AG09319 (cell line): ENCODE data around the gene CELSR1.

Experiments
- DNase-seq: peaks from one replicate; pipeline ENCODE4 v3.0.0-alpha.2; 2010; ENCODE audit warnings: low read depth; ENCODE audit errors: extremely low read depth
- TF ChIP-seq, protein P1 (sequence below): IDR thresholded peaks from 2 replicates; pipeline ENCODE4 v1.5.1; 2011; ENCODE audit warnings: low read depth, mild to moderate bottlenecking, inconsistent platforms, low read length, moderate library complexity

CELSR1 gene

DNA sequence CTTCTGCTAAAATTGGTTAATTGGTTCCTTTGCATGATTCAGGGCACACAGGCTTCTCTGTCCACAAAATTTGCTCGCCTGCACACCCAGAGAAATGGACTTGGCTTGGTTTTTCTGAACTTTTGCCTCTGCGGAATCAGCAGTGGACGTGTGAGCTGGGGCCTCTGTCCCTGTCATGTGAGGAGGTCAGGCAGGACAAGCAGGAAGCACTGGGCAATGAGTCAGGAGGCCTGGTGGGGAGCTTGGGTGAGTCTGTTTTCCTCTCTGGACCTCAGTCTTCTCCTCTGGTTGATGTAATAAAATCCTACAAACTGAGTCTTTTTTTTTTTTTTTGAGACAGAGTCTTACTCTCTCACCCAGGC lies 10.4 kb upstream of the CELSR1 start:
- DNase-seq = no peak
- TF ChIP-seq, protein P1, sequence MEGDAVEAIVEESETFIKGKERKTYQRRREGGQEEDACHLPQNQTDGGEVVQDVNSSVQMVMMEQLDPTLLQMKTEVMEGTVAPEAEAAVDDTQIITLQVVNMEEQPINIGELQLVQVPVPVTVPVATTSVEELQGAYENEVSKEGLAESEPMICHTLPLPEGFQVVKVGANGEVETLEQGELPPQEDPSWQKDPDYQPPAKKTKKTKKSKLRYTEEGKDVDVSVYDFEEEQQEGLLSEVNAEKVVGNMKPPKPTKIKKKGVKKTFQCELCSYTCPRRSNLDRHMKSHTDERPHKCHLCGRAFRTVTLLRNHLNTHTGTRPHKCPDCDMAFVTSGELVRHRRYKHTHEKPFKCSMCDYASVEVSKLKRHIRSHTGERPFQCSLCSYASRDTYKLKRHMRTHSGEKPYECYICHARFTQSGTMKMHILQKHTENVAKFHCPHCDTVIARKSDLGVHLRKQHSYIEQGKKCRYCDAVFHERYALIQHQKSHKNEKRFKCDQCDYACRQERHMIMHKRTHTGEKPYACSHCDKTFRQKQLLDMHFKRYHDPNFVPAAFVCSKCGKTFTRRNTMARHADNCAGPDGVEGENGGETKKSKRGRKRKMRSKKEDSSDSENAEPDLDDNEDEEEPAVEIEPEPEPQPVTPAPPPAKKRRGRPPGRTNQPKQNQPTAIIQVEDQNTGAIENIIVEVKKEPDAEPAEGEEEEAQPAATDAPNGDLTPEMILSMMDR = no peak

DNA sequence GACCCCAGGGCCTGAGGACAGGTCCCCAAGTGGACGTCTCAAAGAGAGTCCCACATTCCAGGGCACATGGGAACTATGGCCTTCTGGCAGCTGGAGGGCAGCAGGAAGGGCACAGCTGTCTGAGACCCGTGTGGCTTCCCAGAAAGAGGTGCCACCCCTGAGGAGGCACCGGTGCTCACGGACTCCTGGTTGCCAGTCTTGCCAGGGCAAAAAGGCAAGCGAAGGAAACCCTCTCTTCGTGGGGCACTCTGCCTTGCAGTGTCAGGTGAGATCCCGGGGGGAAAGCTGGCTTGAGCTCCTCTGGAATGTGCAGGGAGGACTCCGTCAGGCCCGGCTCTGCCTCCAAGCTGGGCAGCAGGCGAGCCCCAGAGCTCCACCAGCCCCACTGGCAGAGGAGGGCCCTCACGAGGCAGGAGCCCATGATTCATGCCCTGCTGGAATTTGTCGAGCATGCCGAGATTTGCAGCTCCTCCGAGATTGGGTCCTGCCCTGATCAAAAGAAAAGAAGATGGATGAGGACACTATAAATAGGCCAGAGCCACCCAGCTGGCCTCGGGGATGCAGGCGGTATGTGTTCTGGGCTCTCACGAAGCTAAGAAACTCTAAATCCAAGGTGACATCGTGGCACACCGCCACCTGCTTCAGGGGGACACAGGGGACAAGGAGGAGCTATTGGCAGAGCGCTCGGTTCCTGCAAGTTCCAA lies 9.9 kb upstream of the CELSR1 start:
- no peak for DNase-seq
- TF ChIP-seq, protein P1 = no peak

DNA sequence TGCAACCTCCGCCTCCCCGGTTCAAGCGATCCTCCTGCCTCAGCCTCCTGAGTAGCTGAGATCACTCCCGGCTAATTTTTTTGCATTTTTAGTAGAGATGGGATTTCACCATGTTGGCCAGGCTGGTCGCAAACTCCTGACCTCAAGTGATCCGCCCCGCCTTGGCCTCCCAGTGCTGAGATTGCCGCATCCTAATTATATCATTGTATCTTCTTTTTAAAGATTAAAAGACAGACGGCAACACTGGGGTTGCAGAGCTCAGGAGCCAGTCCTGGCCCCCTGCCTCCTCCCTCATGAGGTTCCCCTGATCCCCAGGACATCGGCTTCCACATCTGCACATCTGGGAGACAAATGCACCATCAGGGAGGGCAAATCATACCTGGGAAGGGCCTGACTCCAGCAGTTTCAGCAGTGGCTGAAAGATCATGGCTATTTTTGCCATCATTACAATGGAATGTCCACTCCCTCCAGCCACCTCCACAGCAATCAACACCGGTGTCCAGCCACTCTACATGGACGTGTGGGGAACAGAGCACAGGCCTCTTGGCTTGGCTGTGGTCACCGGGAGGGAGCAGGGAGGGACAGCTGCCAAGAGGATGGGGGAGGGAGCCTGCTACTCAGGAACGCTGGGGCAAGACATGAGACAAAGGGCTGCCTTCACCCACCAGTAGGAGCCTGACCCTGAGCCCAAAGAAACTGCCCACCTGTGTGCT lies 9.2 kb upstream of the CELSR1 start:
- TF ChIP-seq, protein P1 = no peak
- no peak for DNase-seq

DNA sequence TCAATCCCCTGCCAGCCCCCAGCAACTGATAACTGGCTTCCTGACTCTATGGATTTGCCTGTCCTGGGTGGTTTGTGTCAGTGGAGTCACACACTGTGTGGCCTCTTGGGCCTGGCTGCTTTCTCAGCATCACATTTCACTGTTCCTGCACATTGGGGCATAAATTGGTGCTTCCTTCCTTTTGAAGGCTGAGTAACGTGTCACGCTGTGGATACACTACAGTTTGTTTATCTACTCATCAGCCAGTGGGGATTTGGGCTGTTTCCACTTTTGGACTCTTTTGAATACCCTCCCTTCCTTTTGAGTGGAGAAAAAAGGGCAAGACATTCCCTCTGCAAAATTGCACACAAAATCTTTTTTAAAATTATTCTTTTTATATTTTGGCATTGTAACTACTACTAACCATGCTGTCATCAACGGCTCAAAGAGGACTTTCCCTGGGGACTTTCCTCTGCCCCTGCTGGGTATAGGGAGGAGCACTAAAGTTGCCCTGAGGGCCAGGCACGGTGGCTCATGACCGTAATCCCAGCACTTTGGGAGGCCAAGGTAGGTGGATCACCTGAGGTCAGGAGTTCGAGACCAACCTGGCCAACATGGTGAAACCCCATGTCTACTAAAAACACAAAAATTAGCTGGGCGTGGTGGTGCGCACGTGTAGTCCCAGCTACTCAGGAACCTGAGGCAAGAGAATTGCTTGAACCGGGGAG lies 7.8 kb upstream of the CELSR1 start:
- TF ChIP-seq, protein P1 = no peak
- DNase-seq = no peak

DNA sequence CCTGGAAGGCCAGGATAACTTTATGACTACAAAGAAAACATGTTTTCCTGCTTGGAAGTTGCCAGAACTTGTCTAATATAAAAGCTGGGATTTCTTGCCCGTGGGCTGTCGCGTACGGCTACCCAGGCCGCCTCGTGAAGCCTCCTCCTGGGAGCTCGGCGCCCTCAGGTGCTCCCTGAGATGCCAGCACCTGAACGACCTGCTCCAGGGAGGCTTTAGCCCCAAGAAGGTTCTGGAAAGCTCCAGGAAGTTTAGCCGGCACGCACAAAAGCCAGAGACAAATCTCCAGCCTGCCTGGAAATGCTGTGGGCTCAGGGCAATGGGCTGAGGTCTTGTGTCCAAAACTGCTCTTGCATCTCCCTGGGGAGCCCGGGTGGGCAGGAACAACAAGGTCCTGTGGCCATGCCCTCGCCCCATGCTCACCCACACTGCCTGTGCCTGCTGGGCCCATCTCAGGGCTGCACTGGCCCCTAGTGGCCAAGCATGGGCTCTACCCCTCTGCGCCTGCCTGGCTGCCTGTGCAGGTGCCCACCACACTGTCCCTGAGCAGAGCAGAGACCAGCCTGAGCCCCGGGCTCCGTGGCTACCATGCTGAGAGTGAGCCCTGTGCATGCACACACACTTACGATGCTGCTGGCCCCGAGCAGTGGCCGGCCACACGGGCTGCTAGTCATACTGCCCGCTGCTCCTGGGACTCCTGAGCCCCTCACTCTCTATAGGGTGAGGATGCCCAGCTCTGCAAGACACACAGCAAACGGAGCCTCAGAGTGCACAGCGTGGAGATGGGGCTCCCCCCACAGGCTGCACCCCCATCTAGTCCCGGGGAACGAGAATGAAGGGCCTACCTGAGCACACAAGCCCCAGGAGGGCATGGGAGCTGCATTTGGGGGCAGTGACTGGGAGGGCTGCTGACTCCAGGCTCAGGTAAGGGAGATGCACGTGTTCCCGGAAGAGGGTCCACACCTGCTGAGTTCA lies 4.9 kb upstream of the CELSR1 start:
- DNase-seq = no peak

DNA sequence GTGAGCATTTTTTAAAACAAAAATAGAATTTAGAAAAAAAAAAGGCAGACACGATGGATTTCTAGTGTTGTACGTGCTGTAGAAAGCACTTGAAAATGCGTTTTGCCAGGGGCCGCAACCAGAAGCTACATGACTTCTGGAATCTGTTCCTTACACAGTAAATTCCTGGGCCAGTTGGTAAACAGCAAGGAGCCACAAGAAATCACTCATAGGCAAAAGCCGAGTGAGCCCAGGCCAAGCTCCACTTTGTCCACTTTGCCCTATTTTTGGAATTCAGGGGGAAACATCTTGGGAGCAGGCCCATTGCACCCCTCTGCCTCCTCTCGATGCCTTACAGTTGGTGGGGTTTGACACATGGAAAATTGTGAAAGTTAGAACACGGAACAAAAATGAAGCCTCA lies 4.1 kb upstream of the CELSR1 start:
- no peak for DNase-seq
- TF ChIP-seq, protein P1 = no peak

More for the DNA sequence above, 4.9 kb upstream of the CELSR1 start:
- TF ChIP-seq, protein P1 = peak; percentile 97
